Upper lobe of left lung (tissue), 6 donors: Measurements from ENCODE around the gene LRRC8D. TPM values are rescaled to one million over a fixed set of nuclear protein-coding genes. Genes with fewer than 3 reads are reported as not detected.

ENCODE experiments used
- ATAC-seq, 2 donors: fragments of 200-7000 bp; cut with Tn5 transposase; one replicate each; pipeline ENCODE4 v1.9.1; 2022; ENCODE audit warnings: mild to moderate bottlenecking in 2 of 2, moderate library complexity in 2 of 2; ENCODE audit not compliant: low FRiP score in 2 of 2
- DNase-seq, 2 donors: peaks; one replicate each; pipeline ENCODE4 v3.0.0-alpha.2; 2019 to 2020
- H3K27ac ChIP-seq, 4 donors: fragments of 200-600 bp; sonication (generic); one replicate each; pipeline ENCODE4 v1.5.1; 2016 to 2019
- H3K27me3 ChIP-seq, 4 donors: fragments of 200-600 bp; sonication (generic); one replicate each; pipeline ENCODE4 v1.5.1; 2017 to 2019
- H3K36me3 ChIP-seq, 4 donors: fragments of 200-600 bp; sonication (generic); one replicate each; pipeline ENCODE4 v1.5.1; 2016 to 2019
- H3K4me1 ChIP-seq, 4 donors: fragments of 200-600 bp; sonication (generic); one replicate each; pipeline ENCODE4 v1.5.1; 2018 to 2019
- H3K4me3 ChIP-seq, 4 donors: fragments of 200-600 bp; sonication (generic); one replicate each; pipeline ENCODE4 v1.5.1; 2017 to 2019; ENCODE audit warnings: mild to moderate bottlenecking in 2 of 4, moderate library complexity in 1 of 4
- H3K9me3 ChIP-seq, 4 donors: fragments of 200-600 bp; sonication (generic); one replicate each; pipeline ENCODE4 v1.5.1; 2018 to 2019
- CTCF ChIP-seq, 6 experiments: fragments of 450-650 bp in 4 of 6; fragments of 200-600 bp in 2 of 6; sonication (generic) in 2 of 6; IDR thresholded peaks; one replicate each; pipeline ENCODE4 v1.5.1; 2016 to 2019; ENCODE audit warnings: antibody characterized with exemption in 6 of 6
- EP300 ChIP-seq, 4 donors: sonication (generic); formaldehyde crosslinking; IDR thresholded peaks; one replicate each; pipeline ENCODE4 v1.5.1; 2017; ENCODE audit warnings: antibody characterized with exemption in 4 of 4, control low read depth in 2 of 4
- POLR2A ChIP-seq, 4 donors: fragments of 450-650 bp; IDR thresholded peaks; one replicate each; pipeline ENCODE4 v1.5.1; 2016 to 2017; ENCODE audit warnings: antibody characterized with exemption in 4 of 4, mild to moderate bottlenecking in 2 of 4
- POLR2AphosphoS5 ChIP-seq, 2 donors: sonication (generic); formaldehyde crosslinking; IDR thresholded peaks; one replicate each; pipeline ENCODE4 v1.5.1; 2017; ENCODE audit warnings: antibody characterized with exemption in 2 of 2
- WGBS, 2 donors: methylation state at CpG; one replicate each; pipeline ENCODE4 v1.1.5; 2017 to 2018; 5-methylcytosine and 5-hydroxymethylcytosine counted together
- total RNA-seq, 6 donors: library from RNA; depleted of rRNA in 4 of 6; stranded (reverse); fragments of >200 nt in 4 of 6; gene quantifications; one replicate each; pipeline versions ENCODE4 v1.1.0 to v1.2.1, GENCODE V29; 2016 to 2021
- donor health status: DM: no; HTN: no; CAD: no; lungs with moderate emphysema.
- donor health status: DM: no; HTN: yes; CAD: no; lungs with severe emphysema.

Gene LRRC8D
- total RNA-seq, 6 donors from 2014 or later = 3.7 to 24.0 (median 12.2) TPM

- Histone ChIP-seq H3K4me3 (no peak overlapping the region), H3K36me3 (no peaks in the 10 kb centered on the region), H3K9me3 (no peaks in the 10 kb centered on the region), H3K27ac (no peak overlapping the region), H3K27me3 (no peaks in the 10 kb centered on the region), H3K4me1 (no peaks in the 10 kb centered on the region)
- no peak for ATAC-seq
- no peak for TF ChIP-seq POLR2A (IDR thresholded peaks at IDR 0.05)
- TF ChIP-seq POLR2AphosphoS5 (IDR thresholded peaks at IDR 0.05) = no peak
- no peak for TF ChIP-seq CTCF (IDR thresholded peaks at IDR 0.05)
- no peak for TF ChIP-seq EP300 (IDR thresholded peaks at IDR 0.05)
- WGBS, 2 donors = 61 to 63% methylated on average over 4 of the region's 4 CpGs
- DNase-seq = no peak
Observed at GRCh38 chr1:89965193-89965768, 144.4 kb downstream of the LRRC8D start.

GRCh38 chr1:89966656-89967055, 145.8 kb downstream of the LRRC8D start:
- no peak for TF ChIP-seq POLR2A (IDR thresholded peaks at IDR 0.05)
- TF ChIP-seq EP300 (IDR thresholded peaks at IDR 0.05) = no peak
- TF ChIP-seq POLR2AphosphoS5 (IDR thresholded peaks at IDR 0.05) = no peak
- no peak for TF ChIP-seq CTCF (IDR thresholded peaks at IDR 0.05)
- Histone ChIP-seq H3K36me3 (no peaks in the 10 kb centered on the region), H3K4me1 (no peaks in the 10 kb centered on the region), H3K27ac (no peak overlapping the region), H3K4me3 (no peak overlapping the region), H3K9me3 (no peaks in the 10 kb centered on the region), H3K27me3 (no peaks in the 10 kb centered on the region)
- DNase-seq = no peak
- ATAC-seq = no peak
- 47 to 50% methylated on average over 5 of the region's 5 CpGs for WGBS, 2 donors

- Histone ChIP-seq H3K36me3 (no peaks in the 10 kb centered on the region), H3K4me1 (peaks cover 0 to 3% (median 1%) of the 10 kb centered on the region in 4 donors), H3K27me3 (no peaks in the 10 kb centered on the region), H3K27ac (no peak overlapping the region), H3K4me3 (no peak overlapping the region), H3K9me3 (no peaks in the 10 kb centered on the region)
- no peak for TF ChIP-seq POLR2A (IDR thresholded peaks at IDR 0.05)
- no peak for TF ChIP-seq CTCF (IDR thresholded peaks at IDR 0.05)
- TF ChIP-seq POLR2AphosphoS5 (IDR thresholded peaks at IDR 0.05) = no peak
- no peak for TF ChIP-seq EP300 (IDR thresholded peaks at IDR 0.05)
- DNase-seq = no peak
- WGBS, 2 donors = 65 to 67% methylated on average over 1 of the region's 1 CpG
- no peak for ATAC-seq
Observed at GRCh38 chr1:89971600-89971999, 150.8 kb downstream of the LRRC8D start.

GRCh38 chr1:89972024-89972423, 151.2 kb downstream of the LRRC8D start:
- no peak overlapping the region for H3K27ac ChIP-seq
- no peak for ATAC-seq

More at GRCh38 chr1:89972024-89972423, 151.2 kb downstream of the LRRC8D start:
- Histone ChIP-seq H3K27me3 (no peaks in the 10 kb centered on the region), H3K9me3 (no peaks in the 10 kb centered on the region), H3K4me1 (peaks cover 0 to 3% (median 1%) of the 10 kb centered on the region in 4 donors), H3K4me3 (no peak overlapping the region), H3K36me3 (no peaks in the 10 kb centered on the region)
- no peak for DNase-seq
- TF ChIP-seq POLR2AphosphoS5 (IDR thresholded peaks at IDR 0.05) (no peak), CTCF (IDR thresholded peaks at IDR 0.05) (no peak), POLR2A (IDR thresholded peaks at IDR 0.05) (no peak), EP300 (IDR thresholded peaks at IDR 0.05) (no peak)
